Heart left ventricle (tissue), 13 donors: ENCODE data around the gene C20orf96.

Experiments
- POLR2A ChIP-seq, 2 donors: fragments of 450-650 bp; IDR thresholded peaks; one replicate each; pipeline ENCODE4 v1.6.1; 2017; ENCODE audit warnings: antibody characterized with exemption in 2 of 2, mild to moderate bottlenecking in 2 of 2, moderate library complexity in 2 of 2
- TF ChIP-seq, protein P1 (sequence below), 12 donors: fragments of 200-600 bp; sonication (generic) in 4 of 12; IDR thresholded peaks; one replicate each; pipeline versions ENCODE4 v1.5.0 to v1.8.0; 2018 to 2022; ENCODE audit warnings: antibody characterized with exemption in 12 of 12, mild to moderate bottlenecking in 5 of 12
- donor health status: ischemic (EF 13 %, LVEDD 7.1; RV severe dilation, severe dysfunction).
- donor health status: DM: no; HTN: yes; CAD: no.
- donor health status: DM: no; HTN: no; CAD: no.
- donor health status: ischemic (EF 25% LVEDD 6.9; RV normal size, moderate dysfunction).
- donor health status: ischemic (EF 25% LVEDD 5.7; RV mildly dilated, moderate dysfunction).
- donor health status: ischemic (EF 35%, LVEDD 5.7; RV mildly dilated, moderate dysfunction).
- donor health status: nonischemic (EF 11% LVEDD 7.7; RV severe dilation, severe dysfunction).
- donor health status: DM: yes; HTN: yes; CAD: no.
- donor health status: PGD.
- donor health status: ischemic (EF 29% LVEDD 5.4; RV normal size, mild dysfunction).
- donor health status: nonischemic (EF 23%, LVEDD 6.1; RV moderate dilation, normal function).

- TF ChIP-seq, protein P1, sequence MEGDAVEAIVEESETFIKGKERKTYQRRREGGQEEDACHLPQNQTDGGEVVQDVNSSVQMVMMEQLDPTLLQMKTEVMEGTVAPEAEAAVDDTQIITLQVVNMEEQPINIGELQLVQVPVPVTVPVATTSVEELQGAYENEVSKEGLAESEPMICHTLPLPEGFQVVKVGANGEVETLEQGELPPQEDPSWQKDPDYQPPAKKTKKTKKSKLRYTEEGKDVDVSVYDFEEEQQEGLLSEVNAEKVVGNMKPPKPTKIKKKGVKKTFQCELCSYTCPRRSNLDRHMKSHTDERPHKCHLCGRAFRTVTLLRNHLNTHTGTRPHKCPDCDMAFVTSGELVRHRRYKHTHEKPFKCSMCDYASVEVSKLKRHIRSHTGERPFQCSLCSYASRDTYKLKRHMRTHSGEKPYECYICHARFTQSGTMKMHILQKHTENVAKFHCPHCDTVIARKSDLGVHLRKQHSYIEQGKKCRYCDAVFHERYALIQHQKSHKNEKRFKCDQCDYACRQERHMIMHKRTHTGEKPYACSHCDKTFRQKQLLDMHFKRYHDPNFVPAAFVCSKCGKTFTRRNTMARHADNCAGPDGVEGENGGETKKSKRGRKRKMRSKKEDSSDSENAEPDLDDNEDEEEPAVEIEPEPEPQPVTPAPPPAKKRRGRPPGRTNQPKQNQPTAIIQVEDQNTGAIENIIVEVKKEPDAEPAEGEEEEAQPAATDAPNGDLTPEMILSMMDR (IDR thresholded peaks at IDR 0.05): no peak
- TF ChIP-seq POLR2A (IDR thresholded peaks at IDR 0.05): no peak
Measured at GRCh38 chr20:277496-277781, 13.1 kb downstream of the C20orf96 start.
